ENCODE measurements around the gene FOXC2. TPM values are rescaled to one million over a fixed set of nuclear protein-coding genes. Genes with fewer than 3 reads are reported as not detected.

FOXC2 gene
- total RNA-seq, 1 donor from 2014 or later, result under 0.01 TPM

GRCh38 chr16:86602521-86602920 is 35.9 kb downstream of the FOXC2 start:
- H3K36me3 ChIP-seq (ENCODE audit: control insufficient read depth, insufficient read depth, low read length), result no peaks in the 10 kb centered on the region
- no peak for TF ChIP-seq CTCF (IDR thresholded peaks at IDR 0.05; ENCODE audit: insufficient read depth, low read length, severe bottlenecking)
- FAIRE-seq (no peak), DNase-seq (ENCODE audit: low read depth) (no peak)
- no peak overlapping the region for H3K4me3 ChIP-seq (ENCODE audit: low read depth, low read length)
- no peaks in the 10 kb centered on the region for H3K27me3 ChIP-seq (ENCODE audit: control insufficient read depth, insufficient read depth, low read length)

DNA sequence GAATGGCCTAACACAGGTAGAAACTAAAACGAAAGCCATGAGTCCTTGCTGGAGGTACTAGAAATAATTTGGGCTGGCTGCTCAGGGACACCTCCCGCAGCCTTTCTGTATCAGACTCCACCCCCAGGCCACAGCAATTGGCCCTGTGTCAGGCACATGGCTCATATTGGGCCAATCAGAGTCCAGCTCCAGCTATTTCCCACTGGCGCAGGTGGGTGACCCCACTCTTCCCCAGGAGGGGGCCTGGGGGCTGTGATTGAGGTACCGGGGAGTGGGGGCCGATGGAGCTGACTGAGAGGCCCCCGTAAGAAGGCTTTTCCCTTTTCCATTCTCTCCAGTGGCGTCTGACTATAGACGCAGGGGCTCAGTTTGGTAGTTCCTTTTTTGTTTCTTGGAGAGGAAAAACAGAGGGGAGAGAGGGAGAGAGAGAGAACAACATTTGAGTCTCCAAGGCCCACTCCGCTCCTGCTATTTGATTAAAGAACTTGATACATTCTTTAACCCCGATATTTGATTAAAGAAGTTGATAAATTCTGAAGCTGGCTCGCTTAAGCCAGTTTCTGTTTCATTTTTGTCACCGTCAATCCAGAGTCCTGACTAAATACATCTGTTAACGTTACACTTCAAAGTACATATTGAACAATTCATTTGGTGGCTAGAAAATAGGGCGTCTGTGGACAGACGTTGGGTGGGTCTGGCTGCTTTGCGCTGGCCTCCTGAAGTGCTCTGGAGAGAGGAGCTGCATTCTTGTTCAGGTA is 38.0 kb downstream of the FOXC2 start:
- no peak for TF ChIP-seq CTCF (IDR thresholded peaks at IDR 0.05; ENCODE audit: insufficient read depth, low read length, severe bottlenecking)
- DNase-seq (ENCODE audit: low read depth) (no peak), FAIRE-seq (no peak)
- Histone ChIP-seq H3K36me3 (ENCODE audit: control insufficient read depth, insufficient read depth, low read length) (no peaks in the 10 kb centered on the region), H3K27me3 (ENCODE audit: control insufficient read depth, insufficient read depth, low read length) (no peaks in the 10 kb centered on the region), H3K4me3 (ENCODE audit: low read depth, low read length) (peak overlapping the region; percentile 30)

GRCh38 chr16:86605950-86606349 is 39.3 kb downstream of the FOXC2 start:
- H3K36me3 ChIP-seq (ENCODE audit: control insufficient read depth, insufficient read depth, low read length), result no peaks in the 10 kb centered on the region

GRCh38 chr16:86608301-86608747 is 41.7 kb downstream of the FOXC2 start:
- TF ChIP-seq CTCF (IDR thresholded peaks at IDR 0.05; ENCODE audit: insufficient read depth, low read length, severe bottlenecking), result no peak
- no peak overlapping the region for H3K4me3 ChIP-seq (ENCODE audit: low read depth, low read length)
- no peaks in the 10 kb centered on the region for H3K36me3 ChIP-seq (ENCODE audit: control insufficient read depth, insufficient read depth, low read length)
- no peak for DNase-seq (ENCODE audit: low read depth)
- no peaks in the 10 kb centered on the region for H3K27me3 ChIP-seq (ENCODE audit: control insufficient read depth, insufficient read depth, low read length)
- FAIRE-seq, result no peak

More at GRCh38 chr16:86605950-86606349, 39.3 kb downstream of the FOXC2 start:
- no peak for TF ChIP-seq CTCF (IDR thresholded peaks at IDR 0.05; ENCODE audit: insufficient read depth, low read length, severe bottlenecking)
- DNase-seq (ENCODE audit: low read depth) (no peak), FAIRE-seq (no peak)
- Histone ChIP-seq H3K27me3 (ENCODE audit: control insufficient read depth, insufficient read depth, low read length) (no peaks in the 10 kb centered on the region), H3K4me3 (ENCODE audit: low read depth, low read length) (no peak overlapping the region)

GRCh38 chr16:86609115-86609514 is 42.5 kb downstream of the FOXC2 start:
- FAIRE-seq (peak; percentile 62), DNase-seq (ENCODE audit: low read depth) (no peak)
- Histone ChIP-seq H3K36me3 (ENCODE audit: control insufficient read depth, insufficient read depth, low read length) (no peaks in the 10 kb centered on the region), H3K4me3 (ENCODE audit: low read depth, low read length) (no peak overlapping the region), H3K27me3 (ENCODE audit: control insufficient read depth, insufficient read depth, low read length) (no peaks in the 10 kb centered on the region)
- no peak for TF ChIP-seq CTCF (IDR thresholded peaks at IDR 0.05; ENCODE audit: insufficient read depth, low read length, severe bottlenecking)

GRCh38 chr16:86609661-86610060 is 43.0 kb downstream of the FOXC2 start:
- FAIRE-seq (no peak), DNase-seq (ENCODE audit: low read depth) (no peak)
- Histone ChIP-seq H3K27me3 (ENCODE audit: control insufficient read depth, insufficient read depth, low read length) (no peaks in the 10 kb centered on the region), H3K4me3 (ENCODE audit: low read depth, low read length) (no peak overlapping the region), H3K36me3 (ENCODE audit: control insufficient read depth, insufficient read depth, low read length) (no peaks in the 10 kb centered on the region)
- TF ChIP-seq CTCF (IDR thresholded peaks at IDR 0.05; ENCODE audit: insufficient read depth, low read length, severe bottlenecking), result no peak
